HEK293 (cell line): ENCODE measurements around the gene GPR153.
"Not testable (repeated sequence)": the region's sequence is repeated elsewhere in the genome, so short reads cannot be mapped to it uniquely, and the experiment has no call there.

Experiments used
- CTCF ChIA-PET: fragments of 350-600 bp; formaldehyde crosslinking; extraction: SDS; loops from one replicate; lab custom pipeline; 2021; ENCODE audit warnings: antibody characterized with exemption; lab: Yijun Ruan, JAX
- POLR2A ChIA-PET: fragments of 300-600 bp; formaldehyde crosslinking; extraction: SDS; loops from one replicate; lab custom pipeline; 2020; ENCODE audit warnings: antibody characterized with exemption, inconsistent platforms; lab: Yijun Ruan, JAX
- H3K27ac ChIP-seq: fragments of 200-500 bp; sonication (Bioruptor generic); 2 replicates; pipeline ENCODE4 v1.5.1; 2014; ENCODE audit warnings: low read depth, low read length, control low read depth, inconsistent platforms; ENCODE audit errors: extremely low read depth
- H3K36me3 ChIP-seq, 2 experiments: fragments of 200-500 bp in 1 of 2; sonication (Bioruptor generic) in 1 of 2; 1 replicate in 1 of 2; 2 replicates in 1 of 2; pipeline ENCODE4 v1.5.1; 2014 to 2017; ENCODE audit warnings: inconsistent platforms in 2 of 2, low read length in 2 of 2; ENCODE audit not compliant: control insufficient read depth in 2 of 2, insufficient read depth in 1 of 2
- H3K4me1 ChIP-seq: fragments of 200-500 bp; sonication (Bioruptor generic); 2 replicates; pipeline ENCODE4 v1.5.1; 2014; ENCODE audit warnings: mild to moderate bottlenecking, low read length, inconsistent platforms; ENCODE audit not compliant: control insufficient read depth, insufficient read depth
- H3K4me3 ChIP-seq: 2 replicates; pipeline ENCODE4 v1.5.1; 2011; ENCODE audit warnings: low read depth, mild to moderate bottlenecking, control low read depth, low read length, moderate library complexity
- H3K9me3 ChIP-seq: fragments of 200-500 bp; sonication (Bioruptor generic); 2 replicates; pipeline ENCODE4 v1.5.1; 2014; ENCODE audit warnings: low read depth, low read length, inconsistent platforms; ENCODE audit not compliant: control insufficient read depth, insufficient read depth
- ZBTB17 ChIP-seq: fragments of 450-650 bp; formaldehyde crosslinking; IDR thresholded peaks from 2 replicates; pipeline ENCODE4 v1.5.1; 2016; ENCODE audit warnings: missing biosample characterization, missing genetic modification characterization
- ZBTB8A ChIP-seq: fragments of 450-650 bp; formaldehyde crosslinking; IDR thresholded peaks from 2 replicates; pipeline ENCODE4 v1.5.1; 2016; ENCODE audit warnings: missing biosample characterization, missing genetic modification characterization
- ZFP37 ChIP-seq: fragments of 450-650 bp; formaldehyde crosslinking; IDR thresholded peaks from 2 replicates; pipeline ENCODE4 v1.5.1; 2016; ENCODE audit warnings: missing biosample characterization, missing genetic modification characterization
- ZIC2 ChIP-seq: fragments of 450-650 bp; formaldehyde crosslinking; IDR thresholded peaks from 2 replicates; pipeline ENCODE4 v1.5.1; 2016; ENCODE audit warnings: missing biosample characterization, missing genetic modification characterization
- ZNF10 ChIP-seq: fragments of 450-650 bp; formaldehyde crosslinking; IDR thresholded peaks from 2 replicates; pipeline ENCODE4 v1.5.1; 2017; ENCODE audit warnings: missing biosample characterization, missing genetic modification characterization
- ZNF155 ChIP-seq: fragments of 450-650 bp; formaldehyde crosslinking; IDR thresholded peaks from 2 replicates; pipeline ENCODE4 v1.5.1; 2016; ENCODE audit warnings: missing biosample characterization, missing genetic modification characterization
- ZNF341 ChIP-seq: fragments of 450-650 bp; formaldehyde crosslinking; IDR thresholded peaks from 2 replicates; pipeline ENCODE4; 2016; ENCODE audit warnings: low read depth, missing biosample characterization, missing genetic modification characterization
- ZNF394 ChIP-seq: fragments of 450-650 bp; formaldehyde crosslinking; IDR thresholded peaks from 2 replicates; pipeline ENCODE4 v1.5.1; 2016; ENCODE audit warnings: missing biosample characterization, missing genetic modification characterization, mild to moderate bottlenecking, moderate library complexity, borderline replicate concordance
- ZNF600 ChIP-seq: fragments of 450-650 bp; formaldehyde crosslinking; IDR thresholded peaks from 2 replicates; pipeline ENCODE4 v1.5.1; 2016; ENCODE audit warnings: missing biosample characterization, missing genetic modification characterization
- TF ChIP-seq, protein P1 (sequence below): fragments of 450-650 bp; formaldehyde crosslinking; optimal IDR thresholded peaks from 2 replicates; pipeline ENCODE3; 2016; ENCODE audit warnings: missing biosample characterization, mild to moderate bottlenecking, missing genetic modification characterization
- TF ChIP-seq, protein P2 (sequence below): fragments of 450-650 bp; formaldehyde crosslinking; IDR thresholded peaks from 2 replicates; pipeline ENCODE4 v1.5.1; 2016; ENCODE audit warnings: missing biosample characterization, missing genetic modification characterization

Gene GPR153

DNA sequence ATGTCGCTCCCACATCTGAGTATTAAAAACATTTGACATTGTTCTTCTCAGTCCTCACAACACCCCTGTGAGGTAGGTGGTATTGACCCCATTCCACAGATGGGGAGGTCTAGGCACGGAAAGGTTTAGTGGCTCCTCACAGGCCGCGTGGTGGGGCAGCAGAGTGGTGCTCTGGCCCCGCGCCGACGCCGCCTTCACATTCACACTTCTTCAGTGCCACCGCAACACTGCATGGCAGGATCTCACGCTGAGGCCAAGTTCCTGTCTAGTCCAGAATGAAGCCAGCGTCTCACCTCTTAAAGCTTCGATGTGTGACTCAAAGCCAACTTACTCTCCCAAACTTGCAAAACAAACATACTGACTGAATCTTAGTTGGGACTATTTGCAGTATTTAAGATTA lies 37.3 kb downstream of the GPR153 start (continued):
- no peak for TF ChIP-seq ZNF10 (tag by site-specific recombination)

DNA sequence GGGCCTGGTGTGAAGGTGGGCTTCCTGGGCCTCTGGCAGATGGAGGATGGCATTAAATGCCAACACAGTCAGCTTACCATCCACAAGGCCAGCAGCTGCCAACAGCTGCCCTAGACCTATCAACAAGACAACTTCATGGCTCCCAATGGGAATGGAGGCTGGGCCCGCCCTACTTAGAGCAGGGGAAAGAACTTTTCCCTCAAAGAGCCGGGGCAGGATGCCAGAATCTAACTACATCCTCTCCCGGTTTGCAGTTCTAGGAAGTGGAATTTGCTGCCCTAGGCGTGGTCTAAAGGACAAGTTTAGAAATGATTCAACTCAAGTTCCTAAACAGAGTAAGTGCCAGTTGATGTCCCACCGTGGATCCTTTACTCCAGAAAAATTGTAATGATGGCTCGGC lies 38.3 kb downstream of the GPR153 start:
- POLR2A ChIA-PET: no interaction called here
- Histone ChIP-seq H3K36me3 (peaks cover 17 to 75% of the 10 kb centered on the region in 2 experiments; a peak in 2 of 3 replicates), H3K9me3 (no peaks in the 10 kb centered on the region), H3K4me1 (no peaks in the 10 kb centered on the region), H3K4me3 (no peak overlapping the region), H3K27ac (no peak overlapping the region)
- CTCF ChIA-PET: interaction anchor here (1.1 kb wide), 1 partner anchor 9 kb away, joined by 4 read pairs; no protein-coding TSS in a partner anchor
- TF ChIP-seq, protein P1, sequence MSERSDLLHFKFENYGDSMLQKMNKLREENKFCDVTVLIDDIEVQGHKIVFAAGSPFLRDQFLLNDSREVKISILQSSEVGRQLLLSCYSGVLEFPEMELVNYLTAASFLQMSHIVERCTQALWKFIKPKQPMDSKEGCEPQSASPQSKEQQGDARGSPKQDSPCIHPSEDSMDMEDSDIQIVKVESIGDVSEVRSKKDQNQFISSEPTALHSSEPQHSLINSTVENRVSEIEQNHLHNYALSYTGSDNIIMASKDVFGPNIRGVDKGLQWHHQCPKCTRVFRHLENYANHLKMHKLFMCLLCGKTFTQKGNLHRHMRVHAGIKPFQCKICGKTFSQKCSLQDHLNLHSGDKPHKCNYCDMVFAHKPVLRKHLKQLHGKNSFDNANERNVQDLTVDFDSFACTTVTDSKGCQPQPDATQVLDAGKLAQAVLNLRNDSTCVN (tag by site-specific recombination): no peak
- TF ChIP-seq ZNF155 (tag by site-specific recombination) (no peak), ZBTB8A (tag by site-specific recombination) (no peak), ZFP37 (tag by site-specific recombination) (no peak)
- TF ChIP-seq, protein P2, sequence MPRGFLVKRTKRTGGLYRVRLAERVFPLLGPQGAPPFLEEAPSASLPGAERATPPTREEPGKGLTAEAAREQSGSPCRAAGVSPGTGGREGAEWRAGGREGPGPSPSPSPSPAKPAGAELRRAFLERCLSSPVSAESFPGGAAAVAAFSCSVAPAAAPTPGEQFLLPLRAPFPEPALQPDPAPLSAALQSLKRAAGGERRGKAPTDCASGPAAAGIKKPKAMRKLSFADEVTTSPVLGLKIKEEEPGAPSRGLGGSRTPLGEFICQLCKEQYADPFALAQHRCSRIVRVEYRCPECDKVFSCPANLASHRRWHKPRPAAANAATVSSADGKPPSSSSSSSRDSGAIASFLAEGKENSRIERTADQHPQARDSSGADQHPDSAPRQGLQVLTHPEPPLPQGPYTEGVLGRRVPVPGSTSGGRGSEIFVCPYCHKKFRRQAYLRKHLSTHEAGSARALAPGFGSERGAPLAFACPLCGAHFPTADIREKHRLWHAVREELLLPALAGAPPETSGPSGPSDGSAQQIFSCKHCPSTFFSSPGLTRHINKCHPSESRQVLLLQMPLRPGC (tag by site-specific recombination): no peak

DNA sequence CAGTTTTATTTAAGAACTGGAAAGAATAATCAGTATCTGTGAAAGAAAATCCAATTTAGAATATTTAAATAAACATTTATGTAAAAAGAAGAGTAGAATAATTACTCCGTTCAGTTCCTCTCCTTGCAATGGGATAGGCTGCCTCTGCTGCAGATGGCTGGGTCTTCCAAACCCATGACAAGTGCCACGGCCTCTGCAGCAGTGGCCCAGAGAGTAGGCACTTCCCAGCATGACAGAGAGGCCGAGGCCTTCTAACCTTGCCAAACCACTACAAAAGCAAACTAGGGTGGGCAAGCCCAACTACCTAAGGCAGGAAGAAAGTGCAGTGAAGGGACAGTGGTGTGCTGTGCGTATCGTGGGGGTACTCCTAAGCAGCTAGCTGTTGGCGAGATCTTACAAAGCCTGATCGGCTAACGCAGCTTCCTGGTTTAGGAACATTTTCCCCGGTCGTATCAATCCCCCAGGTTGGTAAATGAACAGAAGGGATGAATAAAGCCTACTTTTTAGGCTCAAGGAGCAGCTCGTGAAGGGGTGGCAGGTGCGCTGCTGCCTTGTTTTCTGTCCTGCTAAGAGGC lies 39.6 kb downstream of the GPR153 start:
- H3K4me1 ChIP-seq: no peaks in the 10 kb centered on the region
- H3K36me3 ChIP-seq: peaks cover 9 to 62% of the 10 kb centered on the region in 2 experiments; a peak in 2 of 3 replicates
- no peaks in the 10 kb centered on the region for H3K9me3 ChIP-seq
- TF ChIP-seq ZNF600 (tag by site-specific recombination) (peak; percentile 50; the same call in 1 of the 2 replicates), ZBTB17 (tag by site-specific recombination) (no peak)
- no peak overlapping the region for H3K27ac ChIP-seq
- ChIA-PET CTCF (interaction anchor here (0.5 to 1.2 kb wide), 3 partner anchors 16 to 26 kb away, joined by 3 to 4 read pairs (median 4); no protein-coding TSS in a partner anchor), POLR2A (interaction anchor here (1.0 kb wide), 1 partner anchor 15 kb away, joined by 3 read pairs; the partner anchor contains the start of gene ICMT)
- H3K4me3 ChIP-seq: no peak overlapping the region

DNA sequence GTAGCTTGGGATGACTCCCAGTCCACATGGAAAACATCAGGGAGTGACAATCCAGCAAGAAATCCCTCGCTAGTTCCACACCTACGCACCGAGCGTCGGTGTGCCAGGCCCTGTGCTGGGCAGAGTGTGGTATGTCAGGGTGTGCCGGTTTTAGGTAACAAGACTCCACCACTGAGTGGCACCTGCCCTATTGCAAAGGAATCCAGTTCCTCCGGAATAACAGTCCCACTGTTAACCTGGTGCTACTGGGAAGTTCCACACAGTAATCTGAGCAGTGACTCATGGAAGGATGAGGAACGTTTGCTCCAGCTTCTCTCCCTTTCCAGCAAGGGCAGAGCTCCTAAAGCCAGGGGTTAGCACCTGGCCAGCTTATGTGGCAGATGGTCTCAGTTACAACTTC lies 40.7 kb downstream of the GPR153 start:
- ChIA-PET POLR2A (interaction anchor here (1.0 to 1.8 kb wide), 3 partner anchors 10 to 16 kb away, joined by 3 to 5 read pairs (median 5); partner anchors contain the start of gene ICMT), CTCF (interaction anchor here (1.2 kb wide), 1 partner anchor 15 kb away, joined by 4 read pairs; no protein-coding TSS in a partner anchor)
- Histone ChIP-seq H3K4me1 (no peaks in the 10 kb centered on the region), H3K9me3 (no peaks in the 10 kb centered on the region), H3K36me3 (peaks cover 4 to 58% of the 10 kb centered on the region in 2 experiments; a peak in 2 of 3 replicates), H3K27ac (no peak overlapping the region), H3K4me3 (no peak overlapping the region)
- peak; percentile 23; the same call in 1 of the 2 replicates for TF ChIP-seq ZNF394 (tag by site-specific recombination)
- TF ChIP-seq ZIC2: no peak
- TF ChIP-seq ZNF341 (tag by site-specific recombination): no peak
- peak; percentile 60; the same call in 1 of the 2 replicates for TF ChIP-seq ZNF600 (tag by site-specific recombination)

DNA sequence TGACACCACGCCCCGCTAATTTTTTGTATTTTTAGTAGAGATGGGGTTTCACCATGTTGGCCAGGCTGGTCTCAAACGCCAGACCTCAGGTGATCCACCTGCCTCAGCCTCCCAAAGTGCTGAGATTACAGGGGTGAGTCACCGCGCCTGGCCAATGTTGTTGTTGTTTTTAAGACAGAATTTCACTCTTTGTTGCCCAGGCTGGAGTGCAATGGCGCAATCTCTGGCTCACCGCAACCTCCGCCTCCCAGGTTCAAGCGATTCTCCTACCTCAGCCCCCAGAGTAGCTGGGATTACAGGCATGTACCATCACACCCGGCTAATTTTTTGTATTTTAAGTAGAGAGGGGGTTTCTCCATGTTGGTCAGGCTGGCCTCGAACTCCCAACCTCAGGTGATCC lies 41.3 kb downstream of the GPR153 start:
- H3K27ac ChIP-seq, H3K9me3 ChIP-seq, H3K4me3 ChIP-seq, CTCF ChIA-PET, H3K4me1 ChIP-seq: not testable (repeated sequence)
- peaks cover 4 to 52% of the 10 kb centered on the region in 2 experiments; a peak in 2 of 3 replicates for H3K36me3 ChIP-seq
- POLR2A ChIA-PET: interaction anchor here (0.8 to 1.8 kb wide), 3 partner anchors 11 to 18 kb away, joined by 3 to 5 read pairs (median 5); no protein-coding TSS in a partner anchor
